IMR-90 (cell line): ENCODE data around the gene TXNDC11. TPM values are rescaled to one million over a fixed set of nuclear protein-coding genes. Genes with fewer than 3 reads are reported as not detected.

Experiments
- ATAC-seq: fragments of 200-7000 bp; cut with Tn5 transposase; 2 replicates; pipeline ENCODE4 v1.9.1; 2020; ENCODE audit warnings: low read depth, mild to moderate bottlenecking, moderate library complexity
- BruUV-seq: library from RNA; stranded (reverse); fragments of 400-500 nt; replicated peaks from 2 replicates; lab custom pipeline; 2021; lab: Mats Ljungman, UMichigan
- CTCF ChIA-PET: fragments of 300-600 bp; formaldehyde crosslinking; extraction: SDS; loops from one replicate; lab custom pipeline; 2021; ENCODE audit warnings: antibody characterized with exemption; lab: Yijun Ruan, JAX
- POLR2A ChIA-PET: fragments of 300-600 bp; sonication (Branson Sonifier 250); formaldehyde crosslinking; loops from one replicate; lab custom pipeline; 2022; ENCODE audit warnings: antibody characterized with exemption; ENCODE audit not compliant: unreplicated experiment; lab: Charles Lee
- DNase-seq: peaks from one replicate; pipeline ENCODE4 v3.0.0; 2013
- H2AFZ ChIP-seq: replicated peaks from 2 replicates; pipeline ENCODE3; 2013; ENCODE audit warnings: low read length, mild to moderate bottlenecking; ENCODE audit not compliant: poor library complexity
- H2AK5ac ChIP-seq: 2 replicates; pipeline ENCODE4 v1.6.1; 2013; ENCODE audit warnings: low read depth, low read length, inconsistent platforms
- H2AK9ac ChIP-seq: replicated peaks from 2 replicates; pipeline ENCODE3; 2013; ENCODE audit warnings: mild to moderate bottlenecking, low read depth, low read length, moderate library complexity; ENCODE audit not compliant: poor library complexity
- H2BK120ac ChIP-seq: 2 replicates; pipeline ENCODE4 v1.6.1; 2013; ENCODE audit warnings: low read depth, low read length, inconsistent platforms
- H2BK15ac ChIP-seq: 3 replicates; pipeline ENCODE4 v1.6.1; 2013; ENCODE audit warnings: low read depth, low read length, inconsistent platforms
- H2BK20ac ChIP-seq: 2 replicates; pipeline ENCODE4 v1.6.1; 2013; ENCODE audit warnings: low read depth, mild to moderate bottlenecking, inconsistent platforms, low read length, moderate library complexity
- H2BK5ac ChIP-seq: 2 replicates; pipeline ENCODE4 v1.6.1; 2013; ENCODE audit warnings: mild to moderate bottlenecking, low read depth, low read length, inconsistent platforms; ENCODE audit not compliant: poor library complexity, severe bottlenecking
- H3K14ac ChIP-seq: replicated peaks from 2 replicates; pipeline ENCODE4 v1.6.1; 2013; ENCODE audit warnings: low read depth, low read length, inconsistent platforms
- H3K18ac ChIP-seq: 2 replicates; pipeline ENCODE4 v1.6.1; 2013; ENCODE audit warnings: low read depth, low read length, control low read depth
- H3K23ac ChIP-seq: 2 replicates; pipeline ENCODE4 v1.6.1; 2013; ENCODE audit warnings: low read depth, low read length, inconsistent platforms
- H3K27ac ChIP-seq: 2 replicates; pipeline ENCODE4 v1.5.1; 2013; ENCODE audit warnings: mild to moderate bottlenecking, control low read depth, low read length; ENCODE audit not compliant: insufficient read depth
- H3K27me3 ChIP-seq: 2 replicates; pipeline ENCODE4 v1.6.1; 2013; ENCODE audit warnings: low read length; ENCODE audit not compliant: control insufficient read depth, insufficient read depth
- H3K36me3 ChIP-seq: 2 replicates; pipeline ENCODE4 v1.6.1; 2013; ENCODE audit warnings: low read length, mixed read lengths; ENCODE audit not compliant: control insufficient read depth, insufficient read depth
- H3K4ac ChIP-seq: 2 replicates; pipeline ENCODE4 v1.6.1; 2013; ENCODE audit warnings: low read depth, low read length, inconsistent platforms
- H3K4me1 ChIP-seq: 2 replicates; pipeline ENCODE4 v1.6.1; 2013; ENCODE audit warnings: low read length, mixed read lengths; ENCODE audit not compliant: control insufficient read depth, insufficient read depth
- H3K4me2 ChIP-seq: 2 replicates; pipeline ENCODE4 v1.6.1; 2013; ENCODE audit warnings: low read depth, mild to moderate bottlenecking, control low read depth, low read length, moderate library complexity
- H3K4me3 ChIP-seq: 2 replicates; pipeline ENCODE4 v1.5.1; 2013; ENCODE audit warnings: low read depth, mild to moderate bottlenecking, control low read depth, low read length, moderate library complexity; ENCODE audit not compliant: insufficient read depth
- H3K56ac ChIP-seq: 2 replicates; pipeline ENCODE4 v1.6.1; 2013; ENCODE audit warnings: low read length, inconsistent platforms; ENCODE audit not compliant: insufficient read depth; ENCODE audit errors: extremely low read depth
- H3K79me1 ChIP-seq, 2 experiments: 2 replicates each; pipeline ENCODE4 v1.6.1; 2013; ENCODE audit warnings: low read length in 2 of 2, inconsistent platforms in 1 of 2, low read depth in 1 of 2
- H3K9ac ChIP-seq: 2 replicates; pipeline ENCODE4 v1.6.1; 2013; ENCODE audit warnings: low read depth, low read length, control low read depth
- H3K9me1 ChIP-seq: 2 replicates; pipeline ENCODE4 v1.6.1; 2013; ENCODE audit warnings: low read length, inconsistent platforms; ENCODE audit not compliant: insufficient read depth
- H3K9me3 ChIP-seq: 2 replicates; pipeline ENCODE4 v1.6.1; 2013; ENCODE audit warnings: low read length; ENCODE audit not compliant: control insufficient read depth, insufficient read depth
- H4K20me1 ChIP-seq: 2 replicates; pipeline ENCODE4 v1.6.1; 2013; ENCODE audit warnings: low read length, inconsistent platforms; ENCODE audit not compliant: insufficient read depth
- H4K5ac ChIP-seq: 2 replicates; pipeline ENCODE4 v1.6.1; 2013; ENCODE audit warnings: mild to moderate bottlenecking, low read depth, low read length, control low read depth
- H4K8ac ChIP-seq, 2 experiments: 2 replicates each; pipeline ENCODE4 v1.6.1; 2013; ENCODE audit warnings: low read depth in 2 of 2, low read length in 2 of 2, control low read depth in 1 of 2, inconsistent platforms in 1 of 2
- H4K91ac ChIP-seq: 2 replicates; pipeline ENCODE4 v1.6.1; 2013; ENCODE audit warnings: low read depth, low read length, inconsistent platforms; ENCODE audit not compliant: insufficient read depth
- BHLHE40 ChIP-seq: fragments of 150-350 bp; IDR thresholded peaks from 2 replicates; pipeline ENCODE4 v1.6.1; 2016; ENCODE audit warnings: mild to moderate bottlenecking, low read depth, low read length
- CEBPB ChIP-seq: IDR thresholded peaks from 2 replicates; pipeline ENCODE4 v1.6.1; 2012; ENCODE audit warnings: low read depth, low read length, improper control_type of control experiment
- CHD1 ChIP-seq: IDR thresholded peaks from 2 replicates; pipeline ENCODE4 v1.6.1; 2012; ENCODE audit warnings: low read depth, low read length, improper control_type of control experiment
- FOS ChIP-seq: fragments of 150-350 bp; IDR thresholded peaks from 2 replicates; pipeline ENCODE4 v1.6.1; 2016; ENCODE audit warnings: low read depth, low read length
- MAFK ChIP-seq: IDR thresholded peaks from 2 replicates; pipeline ENCODE4 v1.6.1; 2012; ENCODE audit warnings: low read depth, low read length, improper control_type of control experiment
- MAZ ChIP-seq: IDR thresholded peaks from 2 replicates; pipeline ENCODE4 v1.6.1; 2012; ENCODE audit warnings: low read depth, mild to moderate bottlenecking, low read length, improper control_type of control experiment, moderate library complexity, borderline replicate concordance
- MXI1 ChIP-seq: IDR thresholded peaks from 2 replicates; pipeline ENCODE4 v1.6.1; 2012; ENCODE audit warnings: low read depth, mild to moderate bottlenecking, low read length, moderate library complexity, borderline replicate concordance
- NFE2L2 ChIP-seq: fragments of 150-350 bp; IDR thresholded peaks from 2 replicates; pipeline ENCODE4 v1.6.1; 2016; ENCODE audit warnings: low read depth, mild to moderate bottlenecking, low read length
- POLR2A ChIP-seq: IDR thresholded peaks from 2 replicates; pipeline ENCODE4 v1.6.1; 2012; ENCODE audit warnings: mild to moderate bottlenecking, low read depth, low read length
- RAD21 ChIP-seq: IDR thresholded peaks from 2 replicates; pipeline ENCODE4 v1.6.1; 2012; ENCODE audit warnings: low read length, improper control_type of control experiment
- RCOR1 ChIP-seq: IDR thresholded peaks from 2 replicates; pipeline ENCODE4 v1.6.1; 2012; ENCODE audit warnings: mild to moderate bottlenecking, low read length, improper control_type of control experiment; ENCODE audit not compliant: insufficient replicate concordance
- RFX5 ChIP-seq: IDR thresholded peaks from 2 replicates; pipeline ENCODE4 v1.8.0; 2012; ENCODE audit warnings: low read depth, mild to moderate bottlenecking, low read length, moderate library complexity
- SMC3 ChIP-seq: fragments of 150-350 bp; IDR thresholded peaks from 2 replicates; pipeline ENCODE4 v1.6.1; 2016; ENCODE audit warnings: low read depth, mild to moderate bottlenecking, antibody characterized with exemption, low read length, moderate library complexity
- WGBS, 2 experiments: methylation state at CpG; one replicate each; pipeline versions ENCODE4 v1.1.5 to v1.1.7; 2013; ENCODE audit warnings: missing lambda C conversion rate in 2 of 2; ENCODE audit not compliant: insufficient read length in 1 of 2; ENCODE audit errors: extremely low coverage in 2 of 2; 5-methylcytosine and 5-hydroxymethylcytosine counted together
- dilution Hi-C: fragments of 300-500 bp; cut with HindIII; formaldehyde crosslinking; loops from one replicate; pipeline ENCODE4 v1.14.3; 2018; ENCODE audit warnings: low sequenced_read_pairs; ENCODE audit not compliant: unreplicated experiment
- in situ Hi-C: fragments of 300-500 bp; cut with MboI; formaldehyde crosslinking; loops from 3 replicates; pipeline ENCODE4 v1.14.3; 2019; ENCODE audit warnings: low sequenced_read_pairs, inconsistent platforms, mixed read lengths
- intact Hi-C: fragments of 100-400 bp; cut with micrococcal nuclease; formaldehyde crosslinking; loops from 2 replicates; pipeline ENCODE4 v1.10.0; 2022
- polyA plus RNA-seq, 3 experiments: library from polyadenylated mRNA; depleted of rRNA; stranded (reverse); fragments of >200 nt; gene quantifications; 2 replicates each; pipeline ENCODE4 v1.2.3, GENCODE V29; 2012; ENCODE audit warnings: low replicate concordance in 1 of 3
- total RNA-seq: library from RNA; depleted of rRNA; stranded (reverse); fragments of >200 nt; gene quantifications from 2 replicates; pipeline ENCODE4 v1.2.3, GENCODE V29; 2012
- TF ChIP-seq, protein P1 (sequence below): fragments of 150-350 bp; IDR thresholded peaks from 2 replicates; pipeline ENCODE4 v1.6.1; 2017; ENCODE audit warnings: mild to moderate bottlenecking, antibody characterized with exemption, low read length, low read depth
- TF ChIP-seq, protein P2 (sequence below): conservative IDR thresholded peaks from 2 replicates; pipeline ENCODE4 v1.5.1; 2012; ENCODE audit warnings: mild to moderate bottlenecking, low read depth, low read length, improper control_type of control experiment
- TF ChIP-seq, protein P3 (sequence below): fragments of 150-350 bp; IDR thresholded peaks from 2 replicates; pipeline ENCODE4 v1.6.1; 2016; ENCODE audit warnings: low read depth, mild to moderate bottlenecking, low read length, moderate library complexity, borderline replicate concordance

TXNDC11 gene
- total and polyA plus RNA-seq, 2 of the 4 experiments (the other 2 are of a cell fraction) = 25.3 to 42.9 TPM

GRCh38 chr16:11681556-11681955 lies 61.1 kb downstream of the TXNDC11 start:
- Histone ChIP-seq H3K4me3 (no peak overlapping the region), H2AK9ac (no peak overlapping the region), H3K27ac (no peak overlapping the region), H2AK5ac (no peak overlapping the region), H2BK20ac (no peak overlapping the region), H4K91ac (no peak overlapping the region), H3K4me2 (no peak overlapping the region), H3K56ac (no peak overlapping the region), H3K9me3 (no peaks in the 10 kb centered on the region), H3K14ac (no peak overlapping the region), H4K8ac (no peak overlapping the region), H2BK5ac (no peak overlapping the region), H2BK15ac (no peak overlapping the region), H3K9ac (no peak overlapping the region), H3K23ac (no peak overlapping the region), H2BK120ac (no peak overlapping the region), H3K4ac (no peak overlapping the region), H3K4me1 (peaks cover 23% of the 10 kb centered on the region), H3K18ac (no peak overlapping the region), H3K36me3 (peaks cover 51% of the 10 kb centered on the region), H3K9me1 (peaks cover 22% of the 10 kb centered on the region), H3K27me3 (no peaks in the 10 kb centered on the region), H3K79me1 (peaks cover 40 to 80% of the 10 kb centered on the region in 2 experiments), H2AFZ (no peak overlapping the region), H4K5ac (no peak overlapping the region), H4K20me1 (peaks cover 71% of the 10 kb centered on the region)
- no peak for DNase-seq
- ChIA-PET CTCF (interaction anchor here (1.7 kb wide), 1 partner anchor 274 kb away, joined by 5 read pairs; no protein-coding TSS in a partner anchor), POLR2A (no interaction called here)
- intact Hi-C loops = no loop called here
- dilution Hi-C loops = no loop called here
- TF ChIP-seq MAFK (no peak), CEBPB (no peak), MAZ (no peak), SMC3 (no peak), FOS (no peak), RCOR1 (no peak), MXI1 (no peak), NFE2L2 (no peak), CHD1 (no peak), RFX5 (no peak), POLR2A (no peak), RAD21 (no peak), BHLHE40 (no peak)
- TF ChIP-seq, protein P1, sequence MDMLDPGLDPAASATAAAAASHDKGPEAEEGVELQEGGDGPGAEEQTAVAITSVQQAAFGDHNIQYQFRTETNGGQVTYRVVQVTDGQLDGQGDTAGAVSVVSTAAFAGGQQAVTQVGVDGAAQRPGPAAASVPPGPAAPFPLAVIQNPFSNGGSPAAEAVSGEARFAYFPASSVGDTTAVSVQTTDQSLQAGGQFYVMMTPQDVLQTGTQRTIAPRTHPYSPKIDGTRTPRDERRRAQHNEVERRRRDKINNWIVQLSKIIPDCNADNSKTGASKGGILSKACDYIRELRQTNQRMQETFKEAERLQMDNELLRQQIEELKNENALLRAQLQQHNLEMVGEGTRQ = no peak
- TF ChIP-seq, protein P2, sequence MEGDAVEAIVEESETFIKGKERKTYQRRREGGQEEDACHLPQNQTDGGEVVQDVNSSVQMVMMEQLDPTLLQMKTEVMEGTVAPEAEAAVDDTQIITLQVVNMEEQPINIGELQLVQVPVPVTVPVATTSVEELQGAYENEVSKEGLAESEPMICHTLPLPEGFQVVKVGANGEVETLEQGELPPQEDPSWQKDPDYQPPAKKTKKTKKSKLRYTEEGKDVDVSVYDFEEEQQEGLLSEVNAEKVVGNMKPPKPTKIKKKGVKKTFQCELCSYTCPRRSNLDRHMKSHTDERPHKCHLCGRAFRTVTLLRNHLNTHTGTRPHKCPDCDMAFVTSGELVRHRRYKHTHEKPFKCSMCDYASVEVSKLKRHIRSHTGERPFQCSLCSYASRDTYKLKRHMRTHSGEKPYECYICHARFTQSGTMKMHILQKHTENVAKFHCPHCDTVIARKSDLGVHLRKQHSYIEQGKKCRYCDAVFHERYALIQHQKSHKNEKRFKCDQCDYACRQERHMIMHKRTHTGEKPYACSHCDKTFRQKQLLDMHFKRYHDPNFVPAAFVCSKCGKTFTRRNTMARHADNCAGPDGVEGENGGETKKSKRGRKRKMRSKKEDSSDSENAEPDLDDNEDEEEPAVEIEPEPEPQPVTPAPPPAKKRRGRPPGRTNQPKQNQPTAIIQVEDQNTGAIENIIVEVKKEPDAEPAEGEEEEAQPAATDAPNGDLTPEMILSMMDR = no peak
- TF ChIP-seq, protein P3, sequence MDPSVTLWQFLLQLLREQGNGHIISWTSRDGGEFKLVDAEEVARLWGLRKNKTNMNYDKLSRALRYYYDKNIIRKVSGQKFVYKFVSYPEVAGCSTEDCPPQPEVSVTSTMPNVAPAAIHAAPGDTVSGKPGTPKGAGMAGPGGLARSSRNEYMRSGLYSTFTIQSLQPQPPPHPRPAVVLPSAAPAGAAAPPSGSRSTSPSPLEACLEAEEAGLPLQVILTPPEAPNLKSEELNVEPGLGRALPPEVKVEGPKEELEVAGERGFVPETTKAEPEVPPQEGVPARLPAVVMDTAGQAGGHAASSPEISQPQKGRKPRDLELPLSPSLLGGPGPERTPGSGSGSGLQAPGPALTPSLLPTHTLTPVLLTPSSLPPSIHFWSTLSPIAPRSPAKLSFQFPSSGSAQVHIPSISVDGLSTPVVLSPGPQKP = no peak
- ATAC-seq = no peak
- in situ Hi-C loops = no loop called here
- no TSS peak for BruUV-seq
- WGBS, 2 experiments = no CpG with 5 or more reads among the region's 2 CpGs
